ENCODE results near the gene NEK9.

The NEK9 gene

GRCh38 chr14:75048101-75048500 is 78.7 kb downstream of the NEK9 start:
- H4K20me1 ChIP-seq (ENCODE audit: insufficient read depth, low read length) = no peaks in the 10 kb centered on the region
- no peaks in the 10 kb centered on the region for H3K27me3 ChIP-seq (replicated peaks; ENCODE audit: insufficient read depth, low read length)
- no peak overlapping the region for H3K4me3 ChIP-seq (ENCODE audit: low read length)
- H3F3A ChIP-seq (ENCODE audit: insufficient read depth, low read length) = peaks cover 3% of the 10 kb centered on the region; the same call in 1 of the 2 replicates
- H3K79me2 ChIP-seq (ENCODE audit: low read length) = no peaks in the 10 kb centered on the region
- H3K27ac ChIP-seq (ENCODE audit: low read length) = no peak overlapping the region
- no peak overlapping the region for H2AFZ ChIP-seq (ENCODE audit: low read length)
- TF ChIP-seq CTCF (IDR thresholded peaks at IDR 0.05; ENCODE audit: low read length) (no peak), EZH2 (optimal IDR thresholded peaks at IDR 0.05; ENCODE audit: low read depth, low read length) (no peak), EZH2phosphoT487 (IDR thresholded peaks at IDR 0.05; ENCODE audit: low read length) (no peak)
- H3K9me3 ChIP-seq (replicated peaks; ENCODE audit: insufficient read depth, low read length) = no peaks in the 10 kb centered on the region
- no peak for DNase-seq
- H3K9me2 ChIP-seq (replicated peaks; ENCODE audit: insufficient read depth, low read length) = no peaks in the 10 kb centered on the region
- H3K4me2 ChIP-seq (ENCODE audit: low read depth, low read length) = no peak overlapping the region
- no peak overlapping the region for H3K9ac ChIP-seq (ENCODE audit: low read length)
- no peaks in the 10 kb centered on the region for H3K4me1 ChIP-seq (ENCODE audit: low read length)
- H3K36me3 ChIP-seq (replicated peaks; ENCODE audit: insufficient read depth, low read length) = no peaks in the 10 kb centered on the region

DNA sequence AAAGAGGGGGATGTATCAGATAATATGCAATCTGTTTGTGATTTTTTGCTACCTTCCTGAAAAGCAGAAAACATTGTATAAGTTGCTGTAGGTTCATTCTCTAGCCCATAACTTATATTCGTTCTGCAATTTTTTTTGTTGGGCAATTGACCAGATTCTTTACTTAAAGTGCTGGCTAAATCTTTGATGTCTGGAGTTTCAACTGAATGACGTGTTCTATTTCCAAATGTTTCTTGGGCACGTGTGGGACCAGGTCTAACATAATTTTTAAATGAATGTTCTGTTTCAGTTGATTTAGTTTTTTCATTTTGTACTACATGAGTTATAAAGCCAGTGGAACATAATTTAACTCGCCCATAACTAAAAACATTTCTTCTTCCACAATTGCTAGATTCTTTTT is 79.3 kb downstream of the NEK9 start:
- H3F3A ChIP-seq (ENCODE audit: insufficient read depth, low read length) = 0 out of 2 replicates have a peak, but pooled peaks cover under 1% of the 10 kb centered on the region

GRCh38 chr14:75046899-75047298 is 79.9 kb downstream of the NEK9 start:
- Histone ChIP-seq H4K20me1 (ENCODE audit: insufficient read depth, low read length) (no peaks in the 10 kb centered on the region), H3K79me2 (ENCODE audit: low read length) (no peaks in the 10 kb centered on the region), H3K9ac (ENCODE audit: low read length) (no peak overlapping the region), H2AFZ (ENCODE audit: low read length) (no peak overlapping the region), H3K4me3 (ENCODE audit: low read length) (no peak overlapping the region), H3K27me3 (replicated peaks; ENCODE audit: insufficient read depth, low read length) (no peaks in the 10 kb centered on the region), H3K9me2 (replicated peaks; ENCODE audit: insufficient read depth, low read length) (no peaks in the 10 kb centered on the region), H3K4me2 (ENCODE audit: low read depth, low read length) (no peak overlapping the region), H3K27ac (ENCODE audit: low read length) (no peak overlapping the region), H3K4me1 (ENCODE audit: low read length) (no peaks in the 10 kb centered on the region), H3F3A (ENCODE audit: insufficient read depth, low read length) (no peaks in the 10 kb centered on the region), H3K36me3 (replicated peaks; ENCODE audit: insufficient read depth, low read length) (no peaks in the 10 kb centered on the region), H3K9me3 (replicated peaks; ENCODE audit: insufficient read depth, low read length) (no peaks in the 10 kb centered on the region)
- no peak for DNase-seq
- TF ChIP-seq CTCF (IDR thresholded peaks at IDR 0.05; ENCODE audit: low read length) (no peak), EZH2phosphoT487 (IDR thresholded peaks at IDR 0.05; ENCODE audit: low read length) (no peak), EZH2 (optimal IDR thresholded peaks at IDR 0.05; ENCODE audit: low read depth, low read length) (no peak)

More for the DNA sequence above, 79.3 kb downstream of the NEK9 start:
- no peak overlapping the region for H3K4me2 ChIP-seq (ENCODE audit: low read depth, low read length)
- no peak for DNase-seq
- no peaks in the 10 kb centered on the region for H3K27me3 ChIP-seq (replicated peaks; ENCODE audit: insufficient read depth, low read length)
- H3K79me2 ChIP-seq (ENCODE audit: low read length) = no peaks in the 10 kb centered on the region
- no peak overlapping the region for H3K4me3 ChIP-seq (ENCODE audit: low read length)
- TF ChIP-seq EZH2 (optimal IDR thresholded peaks at IDR 0.05; ENCODE audit: low read depth, low read length) = no peak
- no peak for TF ChIP-seq CTCF (IDR thresholded peaks at IDR 0.05; ENCODE audit: low read length)
- no peak for TF ChIP-seq EZH2phosphoT487 (IDR thresholded peaks at IDR 0.05; ENCODE audit: low read length)
- H3K36me3 ChIP-seq (replicated peaks; ENCODE audit: insufficient read depth, low read length) = no peaks in the 10 kb centered on the region
- no peak overlapping the region for H2AFZ ChIP-seq (ENCODE audit: low read length)
- no peaks in the 10 kb centered on the region for H4K20me1 ChIP-seq (ENCODE audit: insufficient read depth, low read length)
- no peak overlapping the region for H3K27ac ChIP-seq (ENCODE audit: low read length)
- no peaks in the 10 kb centered on the region for H3K9me3 ChIP-seq (replicated peaks; ENCODE audit: insufficient read depth, low read length)
- no peak overlapping the region for H3K9ac ChIP-seq (ENCODE audit: low read length)
- no peaks in the 10 kb centered on the region for H3K4me1 ChIP-seq (ENCODE audit: low read length)
- H3K9me2 ChIP-seq (replicated peaks; ENCODE audit: insufficient read depth, low read length) = no peaks in the 10 kb centered on the region

All from MM.1S (cell line).